Mucosa of rectum (tissue), 2 donors: ENCODE results near the gene TGM2.

Source experiments
- H3K27ac ChIP-seq, 2 donors: one replicate each; pipeline ENCODE4 v1.7.0; 2013; ENCODE audit warnings: inconsistent platforms in 2 of 2, low read depth in 2 of 2, low read length in 2 of 2
- H3K27me3 ChIP-seq, 2 donors: one replicate each; pipeline ENCODE4 v1.7.0; 2013; ENCODE audit warnings: low read length in 2 of 2; ENCODE audit not compliant: control insufficient read depth in 2 of 2, insufficient read depth in 2 of 2
- H3K36me3 ChIP-seq, 2 donors: one replicate each; pipeline ENCODE4 v1.7.0; 2013; ENCODE audit warnings: low read length in 2 of 2; ENCODE audit not compliant: control insufficient read depth in 2 of 2, insufficient read depth in 2 of 2
- H3K4me1 ChIP-seq, 2 donors: one replicate each; pipeline ENCODE4 v1.7.0; 2013; ENCODE audit warnings: low read length in 2 of 2, mild to moderate bottlenecking in 1 of 2; ENCODE audit not compliant: control insufficient read depth in 2 of 2, insufficient read depth in 2 of 2
- H3K4me3 ChIP-seq, 2 donors: one replicate each; pipeline ENCODE4 v1.7.0; 2013; ENCODE audit warnings: low read length in 2 of 2
- H3K9ac ChIP-seq, 2 donors: one replicate each; pipeline ENCODE4 v1.7.0; 2013; ENCODE audit warnings: low read length in 2 of 2, low read depth in 1 of 2, mild to moderate bottlenecking in 1 of 2
- H3K9me3 ChIP-seq, 2 donors: one replicate each; pipeline ENCODE4 v1.7.0; 2013; ENCODE audit warnings: low read length in 2 of 2; ENCODE audit not compliant: control insufficient read depth in 2 of 2
- donor health status: healthy.
- donor health status: Normal muscosa, but diverticular disease.

Gene TGM2

GRCh38 chr20:38168791-38169589, 3.9 kb upstream of the TGM2 start:
- H3K4me3 ChIP-seq = no peak overlapping the region
- H3K9me3 ChIP-seq = no peaks in the 10 kb centered on the region
- H3K4me1 ChIP-seq = peaks cover 10 to 12% of the 10 kb centered on the region in 2 donors
- H3K27ac ChIP-seq = peak overlapping the region in 1 of 2 donors; percentile 16
- no peaks in the 10 kb centered on the region for H3K36me3 ChIP-seq
- no peak overlapping the region for H3K9ac ChIP-seq
- H3K27me3 ChIP-seq = no peaks in the 10 kb centered on the region

GRCh38 chr20:38167851-38168760, 3.0 kb upstream of the TGM2 start:
- peaks cover 10 to 12% of the 10 kb centered on the region in 2 donors for H3K4me1 ChIP-seq
- H3K9ac ChIP-seq = no peak overlapping the region
- H3K27ac ChIP-seq = peak overlapping the region in 1 of 2 donors; percentile 16
- no peaks in the 10 kb centered on the region for H3K27me3 ChIP-seq
- H3K4me3 ChIP-seq = no peak overlapping the region
- no peaks in the 10 kb centered on the region for H3K9me3 ChIP-seq
- H3K36me3 ChIP-seq = no peaks in the 10 kb centered on the region

GRCh38 chr20:38167328-38167850, 2.3 kb upstream of the TGM2 start:
- no peaks in the 10 kb centered on the region for H3K9me3 ChIP-seq
- no peaks in the 10 kb centered on the region for H3K36me3 ChIP-seq
- no peak overlapping the region for H3K27ac ChIP-seq
- peaks cover 10 to 12% of the 10 kb centered on the region in 2 donors for H3K4me1 ChIP-seq
- H3K9ac ChIP-seq = no peak overlapping the region
- H3K4me3 ChIP-seq = no peak overlapping the region
- no peaks in the 10 kb centered on the region for H3K27me3 ChIP-seq

GRCh38 chr20:38166703-38167233, 1.7 kb upstream of the TGM2 start:
- Histone ChIP-seq H3K4me1 (peaks cover 10 to 12% of the 10 kb centered on the region in 2 donors), H3K9me3 (no peaks in the 10 kb centered on the region), H3K9ac (no peak overlapping the region), H3K36me3 (no peaks in the 10 kb centered on the region), H3K4me3 (no peak overlapping the region), H3K27me3 (no peaks in the 10 kb centered on the region), H3K27ac (no peak overlapping the region)

- Histone ChIP-seq H3K27ac (no peak overlapping the region), H3K4me1 (peaks cover 10 to 12% of the 10 kb centered on the region in 2 donors), H3K9ac (peak overlapping the region in 1 of 2 donors; percentile 30), H3K4me3 (no peak overlapping the region), H3K27me3 (no peaks in the 10 kb centered on the region), H3K9me3 (no peaks in the 10 kb centered on the region), H3K36me3 (no peaks in the 10 kb centered on the region)
These were observed 1.1 kb upstream of the TGM2 start for GRCh38 chr20:38165966-38166702.

- Histone ChIP-seq H3K27ac (peak overlapping the region in 1 of 2 donors; percentile 23), H3K36me3 (no peaks in the 10 kb centered on the region), H3K9me3 (no peaks in the 10 kb centered on the region), H3K4me1 (peaks cover 10 to 12% of the 10 kb centered on the region in 2 donors), H3K9ac (peak overlapping the region; percentile 15 to 30), H3K27me3 (no peaks in the 10 kb centered on the region), H3K4me3 (peak overlapping the region; percentile 9 to 62)
These were observed 414 bp downstream of the TGM2 start for GRCh38 chr20:38164624-38165088.

GRCh38 chr20:38164069-38164468, 1.0 kb downstream of the TGM2 start:
- H3K36me3 ChIP-seq = no peaks in the 10 kb centered on the region
- no peak overlapping the region for H3K27ac ChIP-seq
- no peak overlapping the region for H3K9ac ChIP-seq
- no peaks in the 10 kb centered on the region for H3K27me3 ChIP-seq
- peak overlapping the region in 1 of 2 donors; percentile 62 for H3K4me3 ChIP-seq
- H3K4me1 ChIP-seq = peaks cover 10 to 12% of the 10 kb centered on the region in 2 donors
- no peaks in the 10 kb centered on the region for H3K9me3 ChIP-seq

- Histone ChIP-seq H3K9me3 (no peaks in the 10 kb centered on the region), H3K4me3 (peak overlapping the region in 1 of 2 donors; percentile 62), H3K27ac (no peak overlapping the region), H3K27me3 (no peaks in the 10 kb centered on the region), H3K36me3 (no peaks in the 10 kb centered on the region), H3K9ac (peak overlapping the region in 1 of 2 donors; percentile 5), H3K4me1 (peaks cover 7 to 10% of the 10 kb centered on the region in 2 donors)
These were observed 1.9 kb downstream of the TGM2 start for GRCh38 chr20:38162878-38163875.
